HG03571 (cell line): Measurements from ENCODE around the gene IGFBP2.

Experiments used
- ATAC-seq: cut with Tn5 transposase; IDR thresholded peaks from one replicate; pipeline ENCODE4 v1.9.1; 2021; ENCODE audit not compliant: unreplicated experiment

The IGFBP2 gene

GRCh38 chr2:216700781-216701180 lies 67.6 kb downstream of the IGFBP2 start:
- no peak for ATAC-seq

GRCh38 chr2:216701544-216701943 lies 68.3 kb downstream of the IGFBP2 start:
- no peak for ATAC-seq

GRCh38 chr2:216702756-216703155 lies 69.5 kb downstream of the IGFBP2 start:
- ATAC-seq = no peak

- ATAC-seq = no peak
Measured at GRCh38 chr2:216710551-216711301, 77.5 kb downstream of the IGFBP2 start.

GRCh38 chr2:216711348-216711747 lies 78.1 kb downstream of the IGFBP2 start:
- ATAC-seq = no peak

- no peak for ATAC-seq
Measured at GRCh38 chr2:216713691-216714336, 80.6 kb downstream of the IGFBP2 start.
